ENCODE measurements around the gene RAP1GAP2.

The RAP1GAP2 gene

GRCh38 chr17:2797637-2798036, 1.4 kb downstream of the RAP1GAP2 start:
- Histone ChIP-seq H3K27me3 (ENCODE audit: insufficient read depth, low read length, poor library complexity) (no peaks in the 10 kb centered on the region), H4K20me1 (ENCODE audit: insufficient read depth, low read length) (peaks cover 14% of the 10 kb centered on the region; the same call in 1 of the 2 replicates), H3K79me2 (ENCODE audit: insufficient read depth, low read length) (no peaks in the 10 kb centered on the region), H3K36me3 (ENCODE audit: insufficient read depth, low read length) (no peaks in the 10 kb centered on the region), H3K4me3 (ENCODE audit: low read depth in 1 of 2, low read length in 2 of 2) (no peak overlapping the region), H3K9me3 (ENCODE audit: insufficient read depth, low read length, severe bottlenecking) (no peaks in the 10 kb centered on the region), H2AFZ (ENCODE audit: low read depth, low read length) (no peak overlapping the region), H3K27ac (ENCODE audit: low read length) (no peak overlapping the region), H3K9ac (ENCODE audit: low read depth, low read length) (no peak overlapping the region), H3K4me1 (ENCODE audit: insufficient read depth, low read length) (peaks cover 30% of the 10 kb centered on the region), H3K4me2 (ENCODE audit: insufficient read depth, low read length) (no peak overlapping the region)
- no peak for DNase-seq
- no peak for ATAC-seq (ENCODE audit: insufficient read depth, low read depth)
- TF ChIP-seq, protein P1, sequence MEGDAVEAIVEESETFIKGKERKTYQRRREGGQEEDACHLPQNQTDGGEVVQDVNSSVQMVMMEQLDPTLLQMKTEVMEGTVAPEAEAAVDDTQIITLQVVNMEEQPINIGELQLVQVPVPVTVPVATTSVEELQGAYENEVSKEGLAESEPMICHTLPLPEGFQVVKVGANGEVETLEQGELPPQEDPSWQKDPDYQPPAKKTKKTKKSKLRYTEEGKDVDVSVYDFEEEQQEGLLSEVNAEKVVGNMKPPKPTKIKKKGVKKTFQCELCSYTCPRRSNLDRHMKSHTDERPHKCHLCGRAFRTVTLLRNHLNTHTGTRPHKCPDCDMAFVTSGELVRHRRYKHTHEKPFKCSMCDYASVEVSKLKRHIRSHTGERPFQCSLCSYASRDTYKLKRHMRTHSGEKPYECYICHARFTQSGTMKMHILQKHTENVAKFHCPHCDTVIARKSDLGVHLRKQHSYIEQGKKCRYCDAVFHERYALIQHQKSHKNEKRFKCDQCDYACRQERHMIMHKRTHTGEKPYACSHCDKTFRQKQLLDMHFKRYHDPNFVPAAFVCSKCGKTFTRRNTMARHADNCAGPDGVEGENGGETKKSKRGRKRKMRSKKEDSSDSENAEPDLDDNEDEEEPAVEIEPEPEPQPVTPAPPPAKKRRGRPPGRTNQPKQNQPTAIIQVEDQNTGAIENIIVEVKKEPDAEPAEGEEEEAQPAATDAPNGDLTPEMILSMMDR (IDR thresholded peaks at IDR 0.05; ENCODE audit: borderline replicate concordance, extremely low read depth, low read length, poor library complexity, severe bottlenecking), result no peak
- TF ChIP-seq EZH2 (IDR thresholded peaks at IDR 0.05; ENCODE audit: borderline replicate concordance, low read depth, low read length, severe bottlenecking), result no peak

DNA sequence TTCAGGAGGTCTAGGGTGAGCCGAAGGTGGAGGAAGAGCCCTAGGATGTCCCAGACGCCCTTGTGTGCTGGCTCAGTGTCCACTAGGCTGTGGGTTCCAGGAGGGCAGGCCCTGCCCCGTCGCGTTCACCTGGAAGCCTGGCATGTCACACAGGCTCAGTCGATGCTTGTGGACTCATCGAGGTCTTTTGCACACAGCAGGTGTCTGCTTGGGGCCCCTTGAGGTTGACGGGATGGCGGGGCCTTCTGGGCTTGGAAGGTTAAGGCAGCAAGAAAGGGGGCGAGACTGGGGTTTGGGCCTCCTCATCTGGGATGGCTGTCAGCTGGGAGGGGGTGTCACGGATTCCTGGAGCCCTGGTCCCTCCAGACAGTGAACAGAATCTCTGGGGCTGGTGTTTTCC, 1.9 kb downstream of the RAP1GAP2 start:
- DNase-seq (no peak), ATAC-seq (ENCODE audit: insufficient read depth, low read depth) (no peak)
- Histone ChIP-seq H3K4me2 (ENCODE audit: insufficient read depth, low read length) (no peak overlapping the region), H3K27me3 (ENCODE audit: insufficient read depth, low read length, poor library complexity) (no peaks in the 10 kb centered on the region), H3K9me3 (ENCODE audit: insufficient read depth, low read length, severe bottlenecking) (no peaks in the 10 kb centered on the region), H3K9ac (ENCODE audit: low read depth, low read length) (no peak overlapping the region), H3K27ac (ENCODE audit: low read length) (no peak overlapping the region), H2AFZ (ENCODE audit: low read depth, low read length) (no peak overlapping the region), H3K79me2 (ENCODE audit: insufficient read depth, low read length) (no peaks in the 10 kb centered on the region), H3K36me3 (ENCODE audit: insufficient read depth, low read length) (no peaks in the 10 kb centered on the region), H4K20me1 (ENCODE audit: insufficient read depth, low read length) (peaks cover 14% of the 10 kb centered on the region; the same call in 1 of the 2 replicates), H3K4me3 (ENCODE audit: low read depth in 1 of 2, low read length in 2 of 2) (no peak overlapping the region), H3K4me1 (ENCODE audit: insufficient read depth, low read length) (peaks cover 30% of the 10 kb centered on the region)
- TF ChIP-seq EZH2 (IDR thresholded peaks at IDR 0.05; ENCODE audit: borderline replicate concordance, low read depth, low read length, severe bottlenecking), result no peak
- TF ChIP-seq, protein P1 (IDR thresholded peaks at IDR 0.05; ENCODE audit: borderline replicate concordance, extremely low read depth, low read length, poor library complexity, severe bottlenecking), result no peak

- Histone ChIP-seq H3K4me2 (ENCODE audit: insufficient read depth, low read length) (no peak overlapping the region), H3K79me2 (ENCODE audit: insufficient read depth, low read length) (no peaks in the 10 kb centered on the region), H3K4me1 (ENCODE audit: insufficient read depth, low read length) (peaks cover 30% of the 10 kb centered on the region), H3K36me3 (ENCODE audit: insufficient read depth, low read length) (no peaks in the 10 kb centered on the region), H3K27me3 (ENCODE audit: insufficient read depth, low read length, poor library complexity) (no peaks in the 10 kb centered on the region), H2AFZ (ENCODE audit: low read depth, low read length) (no peak overlapping the region), H3K9me3 (ENCODE audit: insufficient read depth, low read length, severe bottlenecking) (no peaks in the 10 kb centered on the region), H3K27ac (ENCODE audit: low read length) (no peak overlapping the region), H3K9ac (ENCODE audit: low read depth, low read length) (no peak overlapping the region), H4K20me1 (ENCODE audit: insufficient read depth, low read length) (peaks cover 14% of the 10 kb centered on the region; the same call in 1 of the 2 replicates), H3K4me3 (ENCODE audit: low read depth in 1 of 2, low read length in 2 of 2) (no peak overlapping the region)
- no peak for ATAC-seq (ENCODE audit: insufficient read depth, low read depth)
- TF ChIP-seq, protein P1 (IDR thresholded peaks at IDR 0.05; ENCODE audit: borderline replicate concordance, extremely low read depth, low read length, poor library complexity, severe bottlenecking), result no peak
- no peak for TF ChIP-seq EZH2 (IDR thresholded peaks at IDR 0.05; ENCODE audit: borderline replicate concordance, low read depth, low read length, severe bottlenecking)
- DNase-seq, result no peak
These were observed 2.4 kb downstream of the RAP1GAP2 start for GRCh38 chr17:2798678-2799077.

DNA sequence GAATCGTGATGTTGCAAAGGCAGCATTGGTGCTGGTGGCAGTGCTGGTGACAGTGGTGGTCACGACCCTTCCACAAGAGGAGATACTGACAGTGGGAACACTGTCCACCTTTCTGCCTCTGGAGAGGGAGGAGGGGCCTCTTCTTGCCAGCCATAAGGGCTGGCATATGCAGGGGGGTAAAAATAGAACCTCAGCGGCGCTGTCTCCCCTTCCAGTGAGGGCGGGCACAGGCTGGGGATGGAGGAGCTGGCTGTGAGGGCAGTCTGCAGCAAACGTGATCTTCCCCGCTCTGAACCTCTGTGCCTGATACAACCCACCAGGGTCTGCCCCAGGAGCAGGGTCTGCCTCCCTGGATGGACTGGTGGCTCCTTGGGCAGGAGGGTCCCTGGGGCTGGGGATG, 3.4 kb downstream of the RAP1GAP2 start:
- ATAC-seq (ENCODE audit: insufficient read depth, low read depth), result no peak
- Histone ChIP-seq H3K27me3 (ENCODE audit: insufficient read depth, low read length, poor library complexity) (no peaks in the 10 kb centered on the region), H3K9ac (ENCODE audit: low read depth, low read length) (no peak overlapping the region)

More for the DNA sequence above, 3.4 kb downstream of the RAP1GAP2 start:
- H3K36me3 ChIP-seq (ENCODE audit: insufficient read depth, low read length), result no peaks in the 10 kb centered on the region
- no peaks in the 10 kb centered on the region for H3K79me2 ChIP-seq (ENCODE audit: insufficient read depth, low read length)
- peaks cover 22% of the 10 kb centered on the region for H3K4me1 ChIP-seq (ENCODE audit: insufficient read depth, low read length)
- H3K4me3 ChIP-seq (ENCODE audit: low read depth in 1 of 2, low read length in 2 of 2), result no peak overlapping the region
- no peak overlapping the region for H3K27ac ChIP-seq (ENCODE audit: low read length)
- H3K9me3 ChIP-seq (ENCODE audit: insufficient read depth, low read length, severe bottlenecking), result no peaks in the 10 kb centered on the region
- DNase-seq, result no peak
- H4K20me1 ChIP-seq (ENCODE audit: insufficient read depth, low read length), result peaks cover 14% of the 10 kb centered on the region; the same call in 1 of the 2 replicates
- TF ChIP-seq, protein P1 (IDR thresholded peaks at IDR 0.05; ENCODE audit: borderline replicate concordance, extremely low read depth, low read length, poor library complexity, severe bottlenecking), result no peak
- TF ChIP-seq EZH2 (IDR thresholded peaks at IDR 0.05; ENCODE audit: borderline replicate concordance, low read depth, low read length, severe bottlenecking), result no peak
- H3K4me2 ChIP-seq (ENCODE audit: insufficient read depth, low read length), result no peak overlapping the region
- no peak overlapping the region for H2AFZ ChIP-seq (ENCODE audit: low read depth, low read length)

Measured in DND-41 (cell line).